Activated T-helper 9 cell treated with anti-CD3 and anti-CD28 coated beads, Interleukin-2, amount 50 U/mL, for 16 hours (primary cell): ENCODE results near the gene TCERG1L.
"Not testable (repeated sequence)": the region's sequence is repeated elsewhere in the genome, so short reads cannot be mapped to it uniquely, and the experiment has no call there.

Source experiments
- DNase-seq: peaks from one replicate; pipeline ENCODE4 v3.0.0-alpha.2; 2020; ENCODE audit warnings: low read depth

The TCERG1L gene

DNA sequence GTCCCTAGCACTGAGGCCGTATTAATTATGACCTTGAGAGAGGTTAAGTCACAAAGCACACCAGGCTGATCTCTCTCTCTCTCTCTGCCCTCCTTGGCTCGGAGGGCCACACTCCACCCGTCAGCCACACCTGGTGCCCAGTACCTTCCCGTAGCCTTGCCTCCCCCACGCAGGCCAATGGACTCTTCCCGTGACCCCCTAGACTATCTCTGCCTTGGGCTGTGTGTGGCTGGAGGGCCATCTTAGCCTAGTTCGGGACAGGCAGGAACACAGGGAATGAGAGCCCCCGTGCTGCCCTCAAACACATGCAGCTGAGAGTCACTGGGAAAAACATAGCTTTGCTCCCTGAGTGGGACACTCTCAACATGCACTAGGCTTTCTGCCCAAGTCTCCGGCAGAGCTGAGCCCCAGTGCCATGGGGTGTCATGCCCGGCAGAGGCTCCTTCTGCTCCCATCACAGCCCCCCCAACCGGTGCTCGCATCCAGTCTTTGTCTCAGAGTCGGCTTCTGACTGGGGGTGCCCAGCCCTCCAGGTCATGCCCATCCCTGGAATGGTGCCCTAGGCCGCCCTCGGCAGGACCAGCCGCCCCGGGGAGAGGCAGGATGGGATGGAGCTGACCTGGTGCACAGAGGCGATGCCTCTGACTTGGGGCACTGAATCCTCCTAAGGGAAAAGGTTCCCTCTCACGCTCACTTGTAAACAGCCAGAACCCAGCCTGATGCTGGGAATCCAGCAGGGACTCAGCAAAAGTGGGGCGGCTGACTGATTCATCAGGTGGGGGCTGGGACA, 63.0 kb downstream of the TCERG1L start:
- DNase-seq, result no peak

DNA sequence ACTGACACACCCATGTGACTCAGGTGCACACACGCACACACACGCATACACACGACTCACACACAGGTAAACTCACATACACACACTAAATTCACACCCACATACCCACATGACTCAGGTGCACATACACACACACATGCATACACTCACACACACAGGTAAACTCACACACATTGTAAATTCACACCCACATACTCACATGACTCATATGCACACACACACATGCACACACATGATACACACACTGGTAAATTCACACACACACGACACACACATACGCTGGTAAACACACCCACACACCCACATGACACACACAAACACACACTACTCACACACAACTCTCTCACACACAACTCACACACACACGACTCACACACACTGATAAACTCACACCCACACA, 63.6 kb downstream of the TCERG1L start:
- DNase-seq, result no peak

DNA sequence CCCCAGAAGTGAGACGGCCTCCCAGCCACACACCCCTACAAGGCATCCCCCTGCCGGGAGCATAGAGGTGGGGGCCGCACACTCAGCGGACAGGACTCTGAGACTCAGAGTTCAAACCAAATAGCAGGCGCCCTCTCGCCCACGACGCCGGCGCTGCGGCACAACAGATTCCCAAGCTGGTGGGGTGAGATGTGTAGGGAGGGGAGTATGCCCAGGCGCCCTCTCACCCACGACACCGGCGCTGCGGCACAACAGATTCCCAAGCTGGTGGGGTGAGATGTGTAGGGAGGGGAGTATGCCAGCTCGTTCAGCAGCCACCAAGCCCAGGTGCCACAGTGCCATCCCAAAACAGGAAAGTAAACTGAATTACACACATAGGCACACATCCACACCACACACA, 64.7 kb downstream of the TCERG1L start:
- no peak for DNase-seq

DNA sequence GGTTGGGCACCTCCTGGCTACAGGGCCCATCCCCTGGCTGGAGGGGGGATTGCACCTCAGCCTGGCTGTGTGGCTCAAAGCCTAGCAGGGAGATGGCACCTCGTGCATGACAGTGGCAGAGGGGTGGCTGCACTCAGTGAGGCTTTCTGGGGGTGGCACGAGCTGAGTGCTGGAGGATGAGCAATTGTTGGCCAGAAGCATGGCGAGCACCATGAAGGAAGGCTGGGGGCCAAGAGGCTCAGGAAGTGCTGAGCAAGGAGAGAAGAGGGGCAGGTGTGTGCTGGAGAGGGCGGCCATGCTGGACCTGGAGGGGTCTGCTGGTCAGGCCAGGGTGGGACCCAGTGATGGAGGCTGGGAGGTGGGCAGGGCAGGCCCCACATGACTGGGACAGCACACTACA, 65.4 kb downstream of the TCERG1L start:
- DNase-seq, result no peak

DNA sequence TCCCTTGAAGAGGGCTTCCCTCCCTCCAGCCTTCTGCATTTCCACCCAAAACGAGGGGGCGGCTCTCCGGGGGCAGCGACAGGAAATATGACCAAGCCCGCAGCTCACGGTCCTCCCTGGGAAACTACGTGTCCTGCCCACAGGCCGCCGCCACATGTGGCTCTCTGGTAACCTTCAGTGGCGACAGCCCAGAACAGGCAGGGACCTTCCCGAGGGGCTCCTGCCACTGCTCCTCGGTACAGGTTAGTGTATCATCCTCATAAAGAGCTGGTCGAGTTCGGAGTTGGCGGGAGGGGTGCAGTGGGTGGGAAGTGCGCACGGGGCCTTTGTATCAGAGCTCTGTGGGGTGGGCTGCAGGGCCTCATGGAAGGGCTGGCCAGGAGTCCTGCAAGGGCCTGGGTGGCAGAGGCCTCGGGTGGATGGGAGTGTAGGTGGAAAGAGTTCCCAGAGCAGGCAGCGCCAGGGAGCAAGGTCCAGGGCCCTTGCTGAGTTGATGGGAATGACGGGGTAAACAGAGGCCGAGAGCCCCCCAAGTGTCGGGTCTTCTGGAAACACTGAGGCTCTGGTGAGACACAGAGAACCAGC, 66.0 kb downstream of the TCERG1L start:
- DNase-seq, result no peak

DNA sequence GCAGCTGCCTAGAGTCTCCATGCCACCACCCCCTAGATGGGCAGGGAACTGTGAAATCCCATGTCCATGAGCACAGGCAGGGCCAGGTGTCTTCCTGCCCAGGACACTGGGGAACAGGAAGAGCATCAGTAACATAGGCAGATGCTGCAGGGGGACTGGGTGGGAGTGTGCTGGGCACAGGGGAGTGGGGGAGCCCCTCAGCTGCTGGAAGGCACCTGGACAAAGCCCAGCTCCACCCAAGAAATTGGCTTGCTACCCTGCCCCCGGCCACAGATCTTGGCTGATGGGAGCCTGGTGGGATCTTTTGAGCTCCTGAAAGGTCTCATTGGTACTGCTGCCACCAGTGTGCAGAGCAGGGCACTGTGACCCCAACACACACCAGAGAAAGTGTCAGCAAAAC, 66.7 kb downstream of the TCERG1L start:
- DNase-seq, result no peak

DNA sequence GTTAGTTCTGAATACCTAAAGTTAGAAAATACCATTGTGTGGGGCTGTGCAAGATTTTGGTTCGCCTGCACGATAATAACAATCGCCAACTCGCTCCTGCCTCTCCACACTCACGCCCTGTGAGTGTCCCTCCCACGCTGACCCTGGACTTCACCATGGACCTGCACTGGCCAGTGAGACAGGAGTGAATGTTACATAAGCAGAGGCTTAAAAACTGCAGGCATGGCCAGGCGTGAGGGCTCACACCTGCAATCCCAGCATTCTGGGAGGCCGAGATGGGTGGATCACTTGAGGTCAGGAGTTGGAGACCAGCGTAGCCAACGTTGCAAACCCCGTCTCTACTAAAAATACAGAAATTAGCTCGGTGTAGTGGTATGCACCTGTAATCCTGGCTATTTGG, 68.4 kb downstream of the TCERG1L start:
- no peak for DNase-seq

DNA sequence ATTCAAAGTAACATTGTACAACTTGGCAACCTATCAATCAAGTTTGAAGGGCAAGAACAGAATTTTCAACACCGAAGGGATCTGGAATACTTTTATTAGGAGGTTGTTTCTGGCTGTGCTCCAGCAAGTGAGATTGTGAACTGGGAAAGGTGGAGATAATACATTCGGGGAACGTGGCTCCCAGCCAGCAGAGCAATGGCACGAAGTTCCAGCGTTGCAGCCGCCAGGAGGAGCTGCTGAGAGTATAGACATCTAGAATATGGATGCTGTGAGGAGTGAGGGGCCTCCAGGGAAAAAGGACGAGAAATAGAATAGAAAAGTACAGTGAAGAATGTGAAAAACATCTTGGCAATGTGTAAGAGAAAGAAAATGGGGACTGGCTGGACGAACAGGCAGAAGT, 69.5 kb downstream of the TCERG1L start:
- no peak for DNase-seq

DNA sequence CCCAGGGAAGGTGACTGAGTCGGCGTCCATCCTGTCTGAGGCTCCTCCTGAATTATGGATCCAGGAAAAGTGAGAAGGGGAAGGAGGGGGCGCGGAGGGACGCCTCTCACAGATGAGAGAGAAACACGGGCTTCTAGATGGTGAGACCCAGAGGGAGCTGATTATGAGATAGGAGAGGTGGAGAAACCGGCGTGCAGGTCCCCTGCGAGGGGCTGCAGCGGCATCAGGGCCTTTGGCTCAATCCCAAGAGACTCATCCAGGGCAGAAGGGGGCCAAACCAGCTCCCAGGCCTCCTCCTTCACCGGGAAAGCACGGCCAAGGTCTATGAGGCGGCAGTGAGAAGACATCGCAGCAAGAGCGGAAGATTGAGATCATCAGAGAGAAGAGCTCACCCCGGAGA, 70.8 kb downstream of the TCERG1L start:
- no peak for DNase-seq

DNA sequence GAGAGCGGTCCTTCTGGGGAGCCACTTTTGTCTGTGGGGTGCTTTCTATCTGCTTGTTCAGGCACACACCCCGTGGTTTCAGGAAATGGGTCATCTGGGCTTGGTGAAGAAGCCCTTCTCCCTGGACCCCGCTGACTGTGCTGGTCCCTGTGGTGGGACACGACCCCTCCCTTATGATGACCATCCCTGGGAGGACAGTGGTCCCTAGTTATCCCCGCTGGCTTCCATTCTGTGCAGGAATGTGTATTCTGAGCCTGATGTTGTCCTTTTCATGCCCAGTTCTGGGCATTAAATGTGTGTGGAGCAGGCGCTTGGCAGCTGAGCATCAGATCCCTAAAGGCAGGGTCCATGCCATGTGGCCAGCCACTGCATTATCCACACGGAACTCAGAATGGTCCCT, 71.6 kb downstream of the TCERG1L start:
- no peak for DNase-seq

DNA sequence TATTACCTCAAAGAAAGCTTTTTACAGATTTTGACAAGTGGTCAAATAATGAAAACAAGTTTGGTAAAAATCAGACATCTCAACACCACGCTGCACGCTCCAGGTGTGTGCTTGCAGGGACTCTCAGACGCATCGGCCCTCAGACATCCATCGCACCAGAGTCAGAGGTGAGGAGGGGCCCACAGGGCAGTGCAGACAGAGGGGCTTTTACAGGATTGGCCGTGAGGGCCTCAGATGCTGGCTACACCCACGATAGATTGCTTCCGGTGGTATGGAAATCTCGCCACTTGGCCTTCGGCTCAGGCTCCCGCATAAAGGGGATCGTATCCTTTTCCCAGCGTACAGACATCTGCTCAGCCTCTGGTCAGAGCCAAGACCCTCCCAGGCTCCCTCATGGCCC, 72.1 kb downstream of the TCERG1L start:
- DNase-seq, result no peak

DNA sequence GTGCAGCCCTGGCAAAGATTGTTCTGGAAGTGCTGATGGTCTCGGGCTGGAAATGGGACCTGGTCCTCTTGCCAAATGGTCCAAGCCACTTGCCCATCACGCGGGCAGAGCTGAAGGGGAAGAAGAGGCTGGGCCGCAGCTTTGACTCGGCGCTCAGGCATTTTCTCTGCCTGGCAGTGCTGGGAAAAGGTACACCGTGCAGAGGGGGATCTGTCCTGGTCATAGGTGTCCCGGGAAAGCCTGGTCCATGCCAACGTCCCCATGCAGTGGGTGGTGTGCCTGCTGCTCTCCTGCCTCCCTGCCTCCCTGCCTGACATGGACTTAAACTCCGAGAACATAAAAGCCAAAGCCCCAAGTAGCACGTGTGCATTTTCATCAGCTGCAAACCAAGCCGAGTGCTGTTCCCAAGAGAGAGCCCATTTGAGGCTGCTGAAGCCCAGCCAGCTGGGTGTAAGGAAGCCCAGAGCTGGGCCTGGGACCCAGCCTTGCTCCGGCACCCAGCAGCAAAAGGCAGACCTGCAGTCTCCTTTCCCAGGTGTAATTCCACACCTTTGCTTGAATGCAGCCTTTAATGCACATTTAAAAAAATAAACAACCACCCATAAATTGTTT, 72.7 kb downstream of the TCERG1L start:
- DNase-seq, result no peak

DNA sequence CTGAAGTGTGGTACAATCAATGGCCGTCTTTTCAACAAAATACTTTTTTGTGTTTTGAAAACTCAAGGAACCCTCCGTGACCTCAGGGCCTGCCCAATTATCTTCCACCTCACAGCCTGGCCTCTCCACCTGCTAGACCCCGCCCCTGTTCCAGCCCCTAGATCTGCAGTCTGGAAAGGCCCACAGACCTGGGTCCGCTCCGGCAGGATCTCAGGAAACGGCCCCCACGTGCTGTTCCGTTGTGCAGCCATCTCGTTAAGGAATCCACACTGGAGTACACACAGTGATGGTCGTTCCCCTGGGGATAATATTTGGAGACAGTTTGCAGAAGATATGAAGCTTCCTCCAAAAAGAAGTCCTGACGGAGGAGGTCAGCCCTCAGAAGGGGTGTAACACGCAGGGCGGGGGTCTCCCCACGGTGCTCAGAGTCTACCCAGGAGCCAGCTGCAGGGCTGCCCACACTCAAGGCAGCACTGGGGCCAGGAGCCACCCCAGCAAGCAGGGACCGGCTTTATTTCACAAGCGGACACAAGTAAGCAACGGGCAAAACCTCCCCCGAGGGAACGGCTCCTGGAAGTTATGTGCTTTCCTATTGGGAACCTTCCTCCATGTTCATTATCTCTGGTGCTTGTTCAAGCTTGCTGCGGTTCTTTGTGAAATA, 73.4 kb downstream of the TCERG1L start:
- no peak for DNase-seq

DNA sequence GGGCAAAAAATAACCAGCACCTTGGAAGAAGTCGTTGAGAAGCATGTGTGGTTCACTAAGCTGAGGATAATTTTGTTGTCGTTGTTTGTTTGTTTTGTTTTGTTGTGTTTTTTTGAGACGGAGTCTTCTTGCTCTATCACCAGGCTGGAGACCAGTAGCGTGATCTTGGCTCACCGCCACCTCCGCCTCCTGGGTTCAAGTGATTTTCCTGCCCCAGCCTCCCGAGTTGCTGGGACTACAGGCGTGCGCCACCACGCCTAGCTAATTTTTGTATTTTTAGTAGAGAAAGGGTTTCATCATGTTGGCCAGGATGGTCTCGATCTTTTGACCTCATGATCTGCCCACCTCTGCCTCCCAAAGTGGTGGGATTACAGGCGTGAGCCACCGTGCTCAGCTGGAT, 76.9 kb downstream of the TCERG1L start:
- DNase-seq, result not testable (repeated sequence)

DNA sequence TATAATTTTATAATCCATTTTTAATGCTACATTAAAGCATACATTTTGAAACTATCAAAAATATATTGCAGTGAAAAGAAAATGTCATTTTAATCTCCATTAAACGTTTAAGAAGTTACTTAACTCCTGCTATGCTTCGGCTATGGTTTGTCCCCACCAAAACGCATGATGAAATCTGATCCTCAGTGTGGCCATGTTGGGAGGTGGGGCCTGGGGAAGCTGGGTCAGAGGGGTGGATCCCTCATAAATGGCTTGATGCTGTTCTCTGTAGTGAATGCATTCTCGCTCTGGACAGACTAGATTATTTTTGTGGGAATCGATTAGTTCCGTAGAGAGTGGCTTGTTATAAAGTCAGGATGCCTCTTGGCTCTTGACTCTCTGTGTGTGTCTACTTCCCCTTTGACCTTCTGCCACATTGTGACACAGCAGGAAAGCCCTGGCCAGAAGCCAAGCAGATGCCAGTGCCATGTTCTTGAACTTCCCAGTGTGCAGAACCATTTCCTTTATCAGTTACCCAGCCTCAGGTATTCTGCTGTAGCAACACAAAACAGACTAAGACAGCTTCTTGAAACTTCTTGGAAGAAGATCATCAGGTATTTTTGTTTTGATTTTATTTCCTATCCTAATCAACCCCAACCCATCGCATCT, 77.8 kb downstream of the TCERG1L start:
- DNase-seq, result no peak

DNA sequence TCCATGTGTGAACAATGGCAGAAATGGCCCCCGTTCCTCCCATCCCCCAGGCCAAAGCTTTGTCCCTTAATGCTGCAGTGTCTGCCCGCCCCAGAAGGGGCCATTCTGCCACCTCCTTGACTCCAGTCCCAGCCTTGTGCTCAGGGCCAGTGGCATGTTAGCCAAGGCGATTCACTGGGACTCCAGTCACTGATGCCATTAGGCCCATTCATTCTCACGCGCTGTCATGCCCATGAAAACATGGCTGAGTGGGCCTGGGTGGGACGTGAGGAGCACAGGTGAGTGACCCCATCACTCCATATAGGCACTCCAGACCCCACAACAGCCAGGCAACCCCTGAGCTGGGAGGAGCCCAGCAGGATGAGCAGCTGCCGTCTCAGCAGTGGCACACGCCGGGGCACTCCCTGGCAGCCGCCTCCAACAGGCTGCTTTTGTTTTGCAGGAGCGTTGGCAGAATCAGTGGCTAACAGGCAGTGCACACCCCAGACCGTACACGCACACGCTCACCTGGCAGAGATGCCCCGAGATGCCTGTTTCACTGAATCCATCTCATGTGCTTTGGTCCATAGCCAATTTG, 79.5 kb downstream of the TCERG1L start:
- no peak for DNase-seq

DNA sequence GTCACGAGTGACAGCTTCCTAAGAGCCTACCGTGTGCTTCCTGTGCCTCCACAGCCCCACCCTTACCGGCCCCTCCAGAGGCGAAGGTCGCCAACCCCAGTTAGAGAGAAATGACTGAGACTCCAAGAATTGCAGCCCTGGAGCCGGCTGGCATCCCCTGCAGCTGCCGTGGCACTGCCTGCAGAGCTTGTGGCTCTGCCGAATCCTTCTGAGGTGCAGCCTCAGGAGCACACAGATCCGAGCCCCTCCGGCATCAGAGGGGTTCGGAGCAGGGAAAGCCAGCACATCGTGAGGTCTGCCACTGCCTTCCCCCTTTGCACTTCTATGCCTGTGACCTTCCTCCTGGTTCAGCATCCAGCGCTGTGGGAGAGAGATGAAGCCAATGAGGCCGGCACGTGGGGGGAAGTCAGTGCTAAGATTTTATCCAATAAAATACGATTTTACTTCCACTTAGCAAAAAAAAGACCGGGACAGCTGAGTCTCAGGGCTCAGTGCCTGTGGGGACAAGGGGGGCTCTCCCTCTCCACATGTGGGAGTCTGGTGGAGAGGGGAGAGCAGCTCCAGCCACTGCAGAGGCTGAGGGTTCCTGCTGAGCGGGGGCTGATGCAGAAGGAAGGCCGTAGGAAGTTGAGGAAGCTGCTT, 80.1 kb downstream of the TCERG1L start:
- no peak for DNase-seq

DNA sequence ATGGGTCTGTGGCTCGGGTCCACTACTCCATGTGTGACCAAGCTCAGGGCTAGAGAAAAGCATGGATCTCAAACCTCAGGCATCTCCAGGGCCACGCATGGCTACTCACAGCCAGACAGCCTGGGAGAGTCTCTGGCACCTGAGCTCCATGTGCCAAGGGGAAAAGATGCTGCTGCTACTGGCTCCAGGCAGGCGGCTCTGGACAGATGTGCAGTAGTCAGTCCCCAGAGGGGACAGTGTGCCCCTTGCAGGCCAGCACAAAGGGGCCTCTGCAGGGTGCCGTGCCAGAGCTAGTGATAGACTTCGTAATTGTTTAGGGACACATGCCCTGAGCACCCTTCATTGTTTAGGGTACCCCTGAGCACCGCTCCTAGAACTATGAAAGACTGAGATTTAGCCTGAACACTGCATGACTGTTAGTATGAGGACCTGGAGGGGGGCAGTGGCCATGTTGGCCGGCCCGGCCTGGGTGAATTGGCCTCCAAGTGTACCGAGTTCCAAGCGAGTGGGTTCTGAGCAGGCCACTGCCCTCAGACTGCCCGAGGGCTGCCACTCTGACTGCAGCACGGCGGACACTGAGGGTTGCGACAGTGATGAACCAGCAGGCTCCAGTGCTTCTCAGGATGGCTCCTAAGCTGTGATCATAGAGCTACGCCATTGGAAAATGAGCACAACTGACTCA, 80.7 kb downstream of the TCERG1L start:
- no peak for DNase-seq

DNA sequence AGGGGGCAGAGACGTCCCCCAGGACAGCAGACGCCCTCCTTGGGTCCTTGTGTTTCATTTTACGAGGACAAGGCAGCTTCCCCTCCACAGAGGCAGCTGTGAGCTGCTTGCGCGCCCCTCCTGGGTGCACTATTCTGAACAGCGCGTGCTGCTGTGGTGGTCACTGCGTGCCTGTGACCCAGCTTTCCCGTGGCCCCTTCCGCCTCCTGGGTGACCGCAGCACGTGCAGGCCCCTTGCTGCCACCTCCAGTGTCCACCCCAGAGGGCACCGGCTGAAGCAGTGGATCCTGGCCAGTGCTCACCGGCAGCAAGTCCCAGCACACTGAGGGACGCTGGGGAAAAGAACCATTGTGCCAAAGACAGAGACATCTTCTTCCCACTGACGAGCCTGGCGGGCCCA, 81.4 kb downstream of the TCERG1L start:
- no peak for DNase-seq

DNA sequence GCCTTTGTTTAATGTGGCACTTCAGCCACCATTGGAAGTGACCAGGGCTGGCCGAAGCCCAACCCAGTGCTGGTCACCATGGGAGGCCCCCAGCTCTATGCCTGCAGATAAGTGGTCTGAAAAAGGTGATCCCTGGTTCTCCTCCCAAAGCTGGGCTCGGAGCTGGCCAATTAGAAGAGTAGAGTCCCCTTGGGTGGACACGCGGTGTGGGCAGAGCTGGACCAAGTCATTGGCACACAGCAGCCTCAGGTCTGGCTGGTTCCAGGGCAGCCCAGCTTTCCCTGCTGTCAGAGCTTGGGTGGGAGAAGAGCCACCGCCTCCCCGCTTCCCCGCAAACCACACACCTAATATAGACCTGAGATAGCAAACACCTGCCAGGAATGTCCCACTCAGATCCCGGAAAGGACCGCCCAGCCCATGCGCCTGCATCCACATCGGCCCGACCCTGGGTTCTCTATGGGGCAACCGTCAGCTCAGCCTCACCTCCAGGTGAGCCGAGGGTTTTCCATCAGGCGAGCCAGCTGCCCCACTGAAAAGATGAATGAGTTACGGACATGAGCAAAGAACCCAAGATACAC, 84.3 kb downstream of the TCERG1L start:
- no peak for DNase-seq
